ENCODE results near the gene BNC2.

The BNC2 gene

DNA sequence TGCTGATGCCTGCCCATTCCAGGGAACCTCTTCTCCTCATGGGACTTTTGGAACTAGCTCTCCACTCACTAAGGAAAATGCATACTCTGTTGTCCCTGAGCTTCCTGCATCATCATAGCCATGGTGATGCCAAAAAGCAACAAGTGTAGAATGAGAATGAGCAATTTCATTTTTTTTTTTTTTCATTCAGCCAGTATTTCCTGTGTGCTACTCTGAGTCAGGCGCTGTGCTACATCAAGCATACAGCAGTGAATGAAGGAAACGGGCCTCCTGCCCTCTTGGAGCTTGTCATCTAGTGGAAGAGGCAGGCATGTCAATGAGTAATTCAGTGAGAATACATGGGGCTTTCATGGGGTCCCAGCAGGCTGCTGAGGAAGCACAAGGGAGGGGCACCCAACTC is 483.1 kb downstream of the BNC2 start:
- no peak for DNase-seq

DNA sequence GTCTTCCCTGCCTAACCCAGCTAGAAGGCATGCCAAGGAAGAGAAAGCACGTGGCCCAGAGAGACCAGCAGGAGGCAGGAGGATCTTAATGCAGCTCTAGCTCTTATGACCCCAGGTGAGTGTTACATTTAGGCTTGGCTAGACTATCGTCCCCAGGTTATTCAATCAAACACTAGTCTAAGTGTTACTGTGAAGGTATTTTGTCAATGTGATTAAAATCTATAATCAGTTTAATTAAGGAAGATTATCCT is 483.7 kb downstream of the BNC2 start:
- DNase-seq = no peak

DNA sequence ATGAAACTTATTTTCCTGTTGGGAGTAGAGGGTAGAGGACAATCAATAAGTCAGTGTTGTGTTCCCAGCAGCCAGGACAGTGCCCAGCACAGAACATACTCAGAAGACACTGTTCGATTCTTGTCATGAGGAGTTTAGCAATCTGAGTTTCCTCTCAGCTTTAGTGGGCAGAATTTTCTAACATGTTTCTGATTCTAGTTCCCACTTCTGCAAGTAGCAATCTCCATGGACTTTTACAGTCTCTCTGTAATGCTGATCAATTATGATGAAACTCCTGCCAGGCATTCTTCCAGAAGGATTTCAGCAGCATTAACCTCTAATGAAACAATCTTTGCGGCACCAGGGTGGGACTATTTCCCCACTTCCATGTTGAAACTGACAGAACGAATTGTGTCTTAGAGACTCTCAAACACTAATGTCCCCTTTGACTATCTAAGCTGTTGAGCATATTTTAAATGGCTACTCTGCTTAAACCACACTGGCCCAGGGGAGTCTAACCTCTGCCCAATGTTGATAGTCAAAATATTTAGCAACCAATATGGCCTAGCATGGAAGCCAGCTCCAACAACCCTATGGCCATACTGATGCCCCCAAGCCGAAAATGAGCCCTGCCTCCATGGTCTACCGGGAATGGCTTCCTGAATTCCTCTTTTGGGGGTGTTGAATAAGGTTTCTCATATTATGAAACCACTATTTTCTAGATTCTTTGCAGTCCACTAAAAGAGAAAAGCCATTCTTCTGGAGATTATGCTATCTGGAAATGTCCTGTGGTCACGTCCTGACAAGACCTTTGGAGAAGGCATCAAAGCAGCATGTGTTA is 484.3 kb downstream of the BNC2 start:
- no peak for DNase-seq

DNA sequence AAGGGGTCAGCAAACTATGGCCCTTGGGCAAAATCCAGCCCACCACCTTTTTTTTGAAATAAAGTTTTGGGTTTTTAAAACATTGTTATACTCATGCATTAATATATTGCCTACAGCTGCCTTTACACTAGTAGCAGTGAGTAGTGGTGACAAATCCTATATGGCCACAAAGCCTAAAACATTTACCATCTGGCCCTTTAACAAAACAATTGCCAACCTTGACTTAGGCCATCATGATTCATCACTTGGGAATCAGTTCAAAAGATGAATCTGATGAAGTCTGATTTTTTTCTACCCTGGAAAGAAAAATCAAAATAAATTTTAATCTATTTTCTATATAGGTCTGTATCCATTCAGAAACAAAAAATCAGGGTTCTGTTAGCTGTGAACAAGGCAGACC is 484.9 kb downstream of the BNC2 start:
- DNase-seq = no peak

DNA sequence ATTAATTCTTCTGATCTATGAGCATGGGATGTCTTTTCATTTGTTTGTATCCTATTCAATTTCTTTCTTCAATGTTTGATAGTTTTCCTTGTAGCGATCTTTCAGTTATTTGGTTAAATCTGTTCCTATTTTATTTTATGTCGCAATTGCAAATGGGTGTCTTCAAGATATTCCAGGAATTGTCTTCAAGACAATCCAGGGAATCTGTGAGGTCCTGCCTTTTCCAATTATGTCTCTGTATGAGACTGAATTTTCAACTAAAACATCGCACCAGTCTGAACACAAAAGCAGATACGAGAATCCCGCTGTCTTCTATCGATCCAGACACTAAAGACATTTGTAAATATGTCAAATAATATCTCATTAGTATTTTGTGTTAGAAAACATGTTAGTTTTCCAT is 485.5 kb downstream of the BNC2 start:
- DNase-seq = no peak

DNA sequence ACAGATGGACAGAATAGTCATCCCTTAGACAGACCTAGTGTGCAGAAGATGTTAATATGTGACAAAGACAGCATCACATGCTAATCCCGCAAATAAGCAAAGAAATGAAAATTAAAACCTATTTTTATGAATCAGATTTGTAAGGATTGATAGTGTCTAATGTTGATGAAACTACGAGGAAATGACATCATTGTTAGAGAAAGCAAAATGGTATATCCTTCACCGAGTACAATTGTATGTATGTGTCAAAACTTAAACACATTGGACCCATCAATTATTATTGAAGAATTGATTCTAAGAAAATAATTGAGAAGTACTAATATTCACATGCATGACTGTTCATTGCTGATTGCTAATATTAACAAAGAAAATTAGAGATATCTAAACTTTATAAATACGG is 493.2 kb downstream of the BNC2 start:
- DNase-seq = no peak

DNA sequence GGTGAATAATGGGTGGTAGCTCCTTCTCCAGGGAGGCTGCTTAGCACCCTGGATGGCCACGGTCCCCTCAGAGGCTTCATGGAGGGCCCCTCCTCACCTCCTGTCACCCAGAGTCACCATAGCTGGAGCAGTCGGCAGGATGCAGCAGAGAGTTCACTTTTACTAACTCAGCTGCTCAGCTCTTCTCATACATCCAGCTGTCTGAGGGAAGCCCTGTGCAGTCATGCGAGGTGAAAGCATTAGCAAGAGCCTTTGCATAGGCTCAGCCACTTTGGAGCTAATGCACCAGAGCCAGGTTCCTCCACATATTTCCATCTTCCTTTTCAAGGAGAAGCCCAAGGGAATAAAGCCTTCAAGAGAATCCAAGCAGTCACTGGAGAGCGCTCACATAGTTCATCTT is 499.2 kb downstream of the BNC2 start:
- no peak for DNase-seq

DNA sequence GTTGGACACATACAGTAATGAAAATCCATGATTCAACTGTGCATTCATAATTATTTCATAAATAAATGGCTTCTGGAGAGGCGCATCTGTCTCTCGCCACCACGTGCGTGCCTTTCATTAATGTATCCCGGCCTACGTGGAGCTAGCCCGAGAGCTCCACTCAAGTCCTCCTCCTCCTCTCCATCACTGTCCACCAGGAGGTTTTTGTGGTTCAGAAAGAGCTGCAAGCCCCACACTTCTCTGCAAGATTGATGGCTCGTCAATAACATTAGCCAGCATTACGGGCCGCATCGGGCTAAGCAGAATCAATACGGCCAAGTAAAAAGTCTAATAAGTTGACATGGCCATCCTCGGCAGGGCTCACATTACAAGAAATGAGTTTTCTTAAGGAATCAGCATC is 499.8 kb downstream of the BNC2 start:
- no peak for DNase-seq

DNA sequence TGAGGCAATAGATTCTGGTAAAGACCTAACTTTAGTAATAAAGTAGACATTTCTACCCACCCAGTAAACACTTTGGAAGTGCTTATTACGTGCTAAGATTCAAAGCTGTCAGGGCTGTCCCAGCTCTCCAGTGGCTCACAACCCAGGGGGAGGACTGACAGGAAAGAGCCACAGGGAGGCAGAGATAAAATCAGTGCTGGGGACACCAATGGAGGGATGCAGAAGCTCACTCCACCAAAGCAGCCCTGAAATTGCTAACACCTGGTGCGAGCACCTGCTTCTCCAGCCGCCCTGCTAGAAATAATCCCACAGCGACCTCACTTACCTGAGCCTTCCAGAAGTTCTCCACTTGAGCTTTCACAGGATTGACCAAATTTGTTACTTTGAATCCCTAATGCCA is 501.0 kb downstream of the BNC2 start:
- DNase-seq = no peak

DNA sequence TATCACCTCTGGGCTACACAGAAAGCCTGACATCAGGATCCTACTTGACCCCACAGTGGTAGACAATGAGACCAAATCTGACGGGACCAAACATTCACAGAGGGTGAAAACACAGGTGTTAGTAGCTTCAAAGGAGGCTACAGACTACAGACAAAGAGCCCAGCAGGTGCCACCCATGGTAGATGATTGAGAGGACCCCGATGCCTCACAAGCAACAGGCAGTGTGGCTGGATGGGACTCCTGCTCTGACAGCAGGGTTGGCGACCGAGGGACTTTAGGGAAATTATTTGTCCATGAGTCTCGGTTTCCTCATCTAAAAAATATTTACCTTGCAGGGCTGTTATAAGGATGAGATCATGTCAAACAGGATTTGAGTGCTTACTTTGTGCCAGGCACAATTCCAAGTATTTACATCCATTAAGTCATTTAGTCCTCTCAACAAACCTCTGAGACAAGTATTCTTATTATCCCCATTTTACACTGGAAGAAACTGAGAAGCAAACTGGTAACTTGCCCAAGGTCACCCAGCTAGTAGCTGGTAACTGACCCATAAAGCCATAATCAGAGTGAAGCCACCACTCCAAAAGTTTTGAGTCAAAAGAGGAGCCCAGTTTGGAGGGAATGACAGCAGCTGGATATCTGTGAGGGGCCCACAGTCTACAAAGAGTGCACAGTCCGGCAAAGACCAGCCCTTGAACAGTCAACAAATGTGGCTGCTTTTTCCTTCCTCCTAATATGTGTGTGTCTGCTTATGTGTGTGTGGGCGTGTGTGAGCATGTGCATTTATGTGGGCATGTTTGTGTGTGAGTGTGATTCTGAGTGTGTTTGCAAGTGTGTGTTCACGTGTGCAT is 502.0 kb downstream of the BNC2 start:
- DNase-seq = no peak

DNA sequence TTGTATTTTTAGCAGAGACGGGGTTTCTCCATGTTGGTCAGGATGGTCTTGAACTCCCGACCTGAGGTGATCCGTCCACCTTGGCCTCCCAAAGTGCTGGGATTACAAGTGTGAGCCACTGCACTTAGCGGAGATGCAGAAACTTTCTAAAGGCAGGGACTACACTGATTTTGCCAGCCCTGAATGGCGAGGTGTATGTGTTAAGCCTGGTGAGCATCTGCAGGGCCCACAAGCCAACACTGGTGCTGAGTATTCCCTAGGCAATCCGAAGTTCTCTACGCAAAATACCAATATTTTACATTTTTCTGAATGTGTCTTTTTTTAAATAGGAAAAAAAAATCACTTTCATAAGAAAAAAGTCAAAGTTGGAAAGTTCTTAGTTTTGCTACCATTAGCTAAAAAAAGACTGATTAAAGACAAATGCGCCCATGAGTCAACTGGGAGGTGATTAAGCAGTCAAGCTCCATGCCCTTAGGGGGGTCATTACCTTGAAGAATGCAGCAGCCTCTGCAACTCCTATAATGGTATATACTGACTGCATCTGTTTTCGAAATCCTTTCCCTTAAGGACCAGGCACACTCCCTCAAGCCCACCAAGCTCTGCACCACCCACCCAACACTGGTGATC is 502.8 kb downstream of the BNC2 start:
- DNase-seq = no peak

DNA sequence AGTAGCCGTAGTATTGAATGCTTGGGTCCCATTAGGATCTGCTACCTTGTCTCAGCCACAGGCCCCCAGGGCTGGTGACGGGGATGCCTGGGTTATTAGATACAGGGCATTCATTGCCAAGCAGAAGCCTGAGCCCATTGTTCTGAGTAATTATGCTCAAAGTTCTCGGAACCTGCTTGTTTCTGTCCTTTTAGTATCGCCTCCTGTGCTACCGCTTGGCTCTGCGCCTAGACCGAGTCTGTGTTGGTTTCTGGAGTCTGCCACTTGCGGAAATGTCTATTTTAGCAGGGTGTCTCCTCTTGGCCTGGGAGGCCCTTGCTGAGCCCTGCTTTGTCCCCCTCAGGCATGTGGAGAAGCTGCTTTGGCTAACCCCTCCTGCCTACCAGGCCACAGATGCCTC is 506.1 kb downstream of the BNC2 start:
- no peak for DNase-seq

DNA sequence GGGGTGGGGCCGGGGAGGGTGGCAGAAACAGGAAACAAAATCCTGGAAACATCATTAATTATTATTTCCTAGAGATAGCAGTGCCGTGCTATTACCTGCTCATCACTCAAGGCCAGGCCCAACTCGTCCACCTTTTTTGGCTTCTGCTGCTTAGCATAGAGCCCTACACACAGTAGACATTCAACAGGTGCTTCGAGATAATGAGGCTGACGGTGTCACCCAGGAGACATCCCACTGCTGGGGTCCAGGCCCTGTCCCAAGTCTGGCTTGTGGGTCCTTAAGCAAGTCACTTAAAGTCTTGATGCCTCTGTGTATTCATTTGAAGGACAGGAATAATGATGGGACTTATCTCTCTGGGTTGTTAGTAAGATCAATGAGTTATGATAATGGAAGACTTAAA is 506.6 kb downstream of the BNC2 start:
- DNase-seq = no peak

DNA sequence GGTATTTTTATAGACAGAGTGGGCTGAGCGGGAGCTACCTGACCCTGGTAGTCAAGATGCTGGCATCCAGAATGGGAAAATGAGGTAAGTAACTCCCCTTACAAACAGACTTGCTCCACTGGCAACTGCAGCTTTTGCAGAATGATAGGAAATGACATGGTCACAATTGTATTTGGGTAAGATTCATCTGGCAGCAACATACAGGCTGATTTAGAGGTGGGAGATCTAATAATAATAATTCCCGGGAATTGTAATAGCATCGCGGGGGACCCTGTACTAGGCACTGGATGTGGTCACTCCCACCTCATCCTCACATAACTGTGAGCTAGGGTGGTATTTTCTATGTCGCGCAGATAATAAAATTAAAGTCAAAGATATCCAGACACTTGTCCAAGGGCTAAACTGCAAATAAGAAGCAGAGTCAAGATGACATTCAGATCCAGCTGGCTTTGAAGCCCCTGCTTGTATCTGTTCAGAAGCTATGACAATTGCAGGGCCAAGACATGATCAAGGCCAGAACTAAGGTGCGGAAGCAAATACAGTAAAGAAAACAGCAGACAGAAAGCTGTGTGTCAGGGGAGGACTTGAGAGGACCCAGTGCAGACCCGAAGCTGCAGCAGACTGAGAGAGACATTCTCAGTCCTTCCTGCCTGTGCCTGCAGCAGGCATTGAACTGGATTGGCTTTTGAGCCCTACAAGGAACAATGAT is 507.2 kb downstream of the BNC2 start:
- DNase-seq = no peak

DNA sequence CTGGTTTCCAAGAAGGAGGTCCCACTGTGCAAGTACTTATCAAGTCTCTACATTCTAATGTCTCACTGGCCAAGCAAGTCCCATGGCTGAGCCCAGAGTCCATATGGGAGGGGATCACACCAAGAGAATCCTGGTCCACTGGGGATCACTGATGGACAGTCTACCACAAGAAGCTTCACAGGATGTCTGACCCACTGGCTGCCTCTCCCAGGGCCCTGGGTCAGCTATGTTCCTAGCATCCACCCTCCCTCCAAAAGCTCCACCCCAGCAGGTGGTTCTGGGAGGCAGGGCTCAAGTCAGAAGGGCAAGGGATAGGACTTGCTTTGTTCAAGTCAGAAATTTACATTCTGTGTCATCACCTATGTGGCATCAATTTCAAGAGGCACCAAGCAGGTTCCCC is 508.5 kb downstream of the BNC2 start:
- no peak for DNase-seq

DNA sequence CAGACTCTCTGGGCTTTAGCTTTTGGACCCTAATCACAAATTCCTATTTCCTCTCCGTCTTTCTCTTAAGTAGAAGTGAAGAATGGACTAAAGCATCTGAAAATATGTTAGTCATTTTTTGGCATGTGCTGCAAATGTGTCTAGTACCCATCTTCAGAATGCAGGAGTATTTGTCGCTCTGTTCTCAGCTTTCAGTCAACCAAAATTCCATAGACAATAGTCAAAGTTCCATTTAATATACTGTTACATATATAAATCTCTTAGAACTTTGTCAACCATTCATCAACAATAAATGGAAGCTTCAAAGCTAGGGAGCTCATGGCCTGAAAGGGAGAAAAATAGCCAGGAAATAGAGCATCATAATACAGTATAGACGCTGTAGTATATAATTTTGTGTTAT is 509.4 kb downstream of the BNC2 start:
- no peak for DNase-seq

DNA sequence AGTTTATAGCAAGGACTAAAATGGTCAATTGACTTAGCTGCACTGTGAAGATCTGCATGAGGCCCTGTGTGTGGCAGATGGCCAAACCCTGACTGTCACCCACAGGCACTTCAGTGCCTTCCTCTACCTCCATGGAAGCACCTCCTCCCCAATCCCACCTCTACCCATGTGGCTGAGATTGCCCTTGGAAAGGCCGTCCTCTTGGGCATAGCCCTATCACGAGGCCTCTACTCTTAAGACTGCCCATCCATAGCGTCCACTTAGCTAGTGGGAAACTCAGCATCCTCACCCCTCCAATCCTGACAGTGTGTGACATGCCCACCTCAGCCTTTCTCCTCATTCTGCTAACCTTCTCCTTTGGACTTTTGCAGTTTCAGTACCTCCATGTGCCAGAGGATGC is 510.2 kb downstream of the BNC2 start:
- DNase-seq = no peak

All from NCI-H510A treated with DMSO at 0.1 percent for 48 hours (cell line).